HUES64 (cell line): Measurements from ENCODE around the gene KLK14.

ENCODE experiments used
- H3K27ac ChIP-seq: 2 replicates; pipeline ENCODE4 v1.7.0; 2013; ENCODE audit warnings: low read depth, low read length, inconsistent platforms
- H3K27me3 ChIP-seq: 2 replicates; pipeline ENCODE4 v1.6.1; 2013; ENCODE audit warnings: mild to moderate bottlenecking, low read length; ENCODE audit not compliant: insufficient read depth
- H3K36me3 ChIP-seq: 2 replicates; pipeline ENCODE4 v1.6.1; 2013; ENCODE audit warnings: mild to moderate bottlenecking, low read length; ENCODE audit not compliant: insufficient read depth
- H3K4me1 ChIP-seq: 2 replicates; pipeline ENCODE4 v1.6.1; 2013; ENCODE audit warnings: mild to moderate bottlenecking, low read length, moderate library complexity; ENCODE audit not compliant: insufficient read depth
- H3K4me3 ChIP-seq: 2 replicates; pipeline ENCODE4 v1.5.1; 2013; ENCODE audit warnings: mild to moderate bottlenecking, low read length, moderate library complexity
- H3K9ac ChIP-seq: 2 replicates; pipeline ENCODE4 v1.6.1; 2013; ENCODE audit warnings: mild to moderate bottlenecking, low read depth, low read length
- H3K9me3 ChIP-seq: 2 replicates; pipeline ENCODE4 v1.6.1; 2013; ENCODE audit warnings: low read depth, low read length; ENCODE audit not compliant: insufficient read depth
- WGBS: fragments of 150-250, 120-280 bp; methylation state at CpG from one replicate; pipeline ENCODE4 v1.1.7; 2013; ENCODE audit warnings: missing lambda C conversion rate; 5-methylcytosine and 5-hydroxymethylcytosine counted together

The KLK14 gene

DNA sequence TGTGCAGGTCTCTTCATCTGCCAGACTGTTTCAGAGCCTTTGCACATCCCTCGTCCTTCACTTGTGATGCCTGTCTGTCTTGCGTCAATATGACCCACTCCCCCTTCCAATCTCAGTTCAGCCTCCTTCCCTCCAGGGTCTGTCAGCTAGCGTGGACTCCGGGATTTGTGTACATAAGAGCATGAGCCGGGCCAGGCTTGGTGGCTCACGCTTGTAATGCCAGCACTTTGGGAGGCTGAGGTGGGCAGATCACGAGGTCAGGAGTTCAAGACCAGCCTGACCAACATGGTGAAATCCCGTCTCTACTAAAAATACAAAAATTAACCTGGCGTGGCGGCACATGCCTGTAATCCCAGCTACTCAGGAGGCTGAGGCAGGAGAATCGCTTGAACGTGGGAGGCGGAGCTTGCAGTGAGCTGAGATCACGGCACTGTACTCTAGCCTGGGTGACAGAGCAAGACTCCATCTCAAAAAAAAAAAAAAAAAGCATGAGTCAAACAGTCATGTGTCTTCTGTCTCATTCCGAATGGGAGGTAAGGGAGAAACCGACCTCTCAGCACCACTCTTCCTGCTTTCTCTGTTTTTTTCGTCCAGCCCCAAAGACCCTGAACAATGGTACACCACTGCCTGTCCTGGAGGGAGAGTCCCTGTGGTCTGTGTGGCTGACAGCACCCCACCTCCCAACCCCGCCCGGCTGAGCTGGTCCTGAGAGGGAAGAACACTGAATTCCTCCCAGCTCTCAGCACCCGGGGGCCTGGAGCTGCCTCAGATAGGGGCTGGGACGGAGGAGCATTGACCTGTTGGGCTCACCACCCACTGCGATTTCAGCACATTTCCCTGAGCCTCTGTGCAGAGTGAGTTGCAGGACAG is 39.7 kb upstream of the KLK14 start:
- 87% methylated on average over 22 of the region's 22 CpGs for WGBS
- H3K9me3 ChIP-seq = no peaks in the 10 kb centered on the region
- H3K36me3 ChIP-seq = no peaks in the 10 kb centered on the region
- H3K27ac ChIP-seq = no peak overlapping the region
- H3K4me1 ChIP-seq = 0 out of 2 replicates have a peak, but pooled peaks cover 3% of the 10 kb centered on the region
- no peak overlapping the region for H3K4me3 ChIP-seq
- H3K27me3 ChIP-seq = no peaks in the 10 kb centered on the region
- no peak overlapping the region for H3K9ac ChIP-seq

DNA sequence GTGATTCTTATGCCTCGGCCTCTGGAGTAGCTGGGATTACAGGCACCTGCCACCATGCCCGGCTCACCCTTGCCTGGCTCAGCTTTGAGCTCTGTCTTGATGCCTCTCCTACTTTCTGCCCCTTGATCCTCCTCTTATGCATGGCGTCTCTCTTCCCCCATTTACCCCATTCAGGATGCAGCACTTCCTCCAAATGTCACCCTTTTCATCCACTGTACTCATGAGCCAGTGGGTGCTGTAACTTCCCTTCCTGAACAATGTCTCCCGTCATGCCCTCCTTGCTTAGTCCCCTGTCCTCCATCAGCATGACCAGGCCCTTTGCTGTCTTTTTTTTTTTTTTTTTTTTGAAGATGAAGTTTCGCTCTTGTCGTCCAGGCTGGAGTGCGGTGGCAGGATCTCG is 38.6 kb upstream of the KLK14 start:
- WGBS = 94% methylated on average over 8 of the region's 8 CpGs
- Histone ChIP-seq H3K9ac (no peak overlapping the region), H3K27ac (no peak overlapping the region), H3K27me3 (no peaks in the 10 kb centered on the region), H3K9me3 (no peaks in the 10 kb centered on the region), H3K36me3 (no peaks in the 10 kb centered on the region), H3K4me1 (0 out of 2 replicates have a peak, but pooled peaks cover 3% of the 10 kb centered on the region), H3K4me3 (no peak overlapping the region)

DNA sequence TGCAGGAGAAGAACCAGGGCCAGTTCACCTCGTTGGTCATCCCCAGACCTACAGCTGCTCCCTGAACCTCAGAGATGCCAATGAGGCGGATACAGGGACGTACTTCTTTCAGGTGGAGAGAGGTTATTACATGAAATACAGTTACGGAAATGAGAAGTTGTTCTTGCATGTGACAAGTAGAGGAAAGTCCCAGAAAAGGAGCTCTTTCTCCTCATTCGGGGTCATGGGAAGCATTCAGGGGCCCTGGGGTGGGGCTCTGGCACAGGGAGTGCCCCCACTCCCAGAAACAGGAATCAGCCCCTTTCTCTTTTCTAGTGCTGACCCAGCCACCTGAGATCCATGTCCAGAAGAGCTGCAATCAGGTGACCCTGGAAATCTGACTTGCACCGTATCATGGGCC is 37.5 kb upstream of the KLK14 start:
- no peaks in the 10 kb centered on the region; the same call in 1 of the 2 replicates for H3K27me3 ChIP-seq
- no peaks in the 10 kb centered on the region for H3K9me3 ChIP-seq
- WGBS = 95% methylated on average over 6 of the region's 6 CpGs
- H3K36me3 ChIP-seq = no peaks in the 10 kb centered on the region
- H3K9ac ChIP-seq = no peak overlapping the region
- H3K4me1 ChIP-seq = 0 out of 2 replicates have a peak, but pooled peaks cover 3% of the 10 kb centered on the region
- no peak overlapping the region for H3K4me3 ChIP-seq
- H3K27ac ChIP-seq = no peak overlapping the region

DNA sequence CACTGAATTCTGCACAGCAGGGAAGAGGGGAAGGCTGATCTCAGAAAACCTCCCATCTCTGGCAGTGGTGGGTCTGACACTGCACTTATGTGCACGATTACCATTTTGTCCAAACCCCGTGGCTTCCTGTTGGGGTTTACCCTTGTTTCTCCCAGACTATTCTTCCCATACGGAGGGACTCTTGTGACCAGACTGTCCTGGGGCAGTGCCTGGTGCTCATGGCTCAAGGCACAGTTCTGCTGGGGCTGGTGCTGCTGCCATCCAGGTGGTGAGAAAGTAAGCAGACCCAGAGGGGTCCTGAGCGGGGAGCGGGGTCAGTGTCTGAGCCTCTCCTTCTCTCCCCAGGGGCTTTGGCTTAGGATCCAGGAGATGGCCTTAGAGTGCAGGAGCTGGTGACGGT is 36.9 kb upstream of the KLK14 start:
- no peak overlapping the region for H3K9ac ChIP-seq
- no peak overlapping the region for H3K27ac ChIP-seq
- H3K27me3 ChIP-seq = no peaks in the 10 kb centered on the region; the same call in 1 of the 2 replicates
- no peak overlapping the region for H3K4me3 ChIP-seq
- H3K36me3 ChIP-seq = no peaks in the 10 kb centered on the region
- H3K9me3 ChIP-seq = no peaks in the 10 kb centered on the region
- 0 out of 2 replicates have a peak, but pooled peaks cover 3% of the 10 kb centered on the region for H3K4me1 ChIP-seq
- WGBS = 94% methylated on average over 6 of the region's 6 CpGs

DNA sequence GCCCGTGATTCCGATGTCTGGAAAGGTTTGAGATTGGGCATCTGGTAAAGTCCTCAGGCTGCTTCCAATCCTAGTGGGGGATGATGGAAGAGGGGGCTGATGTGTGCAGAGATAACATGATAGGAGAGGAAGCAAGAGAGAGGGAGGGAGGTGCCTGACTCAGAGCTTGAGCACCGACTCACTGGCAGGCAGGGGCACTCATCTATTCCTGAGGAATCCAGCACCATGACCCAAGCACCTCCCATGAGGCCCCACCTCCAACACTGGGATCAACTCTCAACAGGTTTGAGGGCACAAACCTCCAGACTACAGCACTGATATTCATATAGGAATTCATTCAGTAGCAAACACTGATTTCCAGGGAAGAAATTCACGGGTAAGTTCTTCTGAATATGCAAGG is 36.4 kb upstream of the KLK14 start:
- WGBS = 81% methylated on average over 4 of the region's 4 CpGs
- no peaks in the 10 kb centered on the region; the same call in none of the 2 replicates for H3K27me3 ChIP-seq
- 0 out of 2 replicates have a peak, but pooled peaks cover 3% of the 10 kb centered on the region for H3K4me1 ChIP-seq
- no peaks in the 10 kb centered on the region for H3K36me3 ChIP-seq
- no peak overlapping the region for H3K9ac ChIP-seq
- no peaks in the 10 kb centered on the region for H3K9me3 ChIP-seq
- H3K27ac ChIP-seq = no peak overlapping the region
- no peak overlapping the region for H3K4me3 ChIP-seq

DNA sequence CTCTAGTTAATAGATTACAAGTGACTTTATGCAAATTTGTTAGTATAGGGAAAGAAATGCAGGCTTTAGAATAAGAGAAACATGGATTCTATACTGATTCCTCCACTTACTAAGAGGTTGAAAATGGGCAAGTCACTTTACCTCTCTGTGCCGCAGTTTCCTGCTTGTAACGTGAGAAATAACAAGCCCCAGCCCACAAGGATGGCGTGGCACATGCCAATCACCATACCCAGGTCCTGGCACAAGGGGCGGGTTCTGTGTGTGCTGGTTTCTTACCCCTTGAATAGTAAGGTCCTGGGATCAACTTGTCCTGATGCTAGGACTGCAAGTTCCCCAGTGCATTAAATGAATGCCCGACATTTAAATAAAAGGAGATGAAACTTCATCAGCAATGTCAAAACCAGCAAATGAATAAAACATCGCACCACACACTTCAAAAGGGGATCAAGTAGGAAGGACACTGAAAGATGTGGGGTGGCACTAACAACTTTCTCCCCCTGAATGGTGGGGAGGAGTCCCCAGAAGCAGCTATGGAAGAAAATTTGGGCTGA is 34.1 kb upstream of the KLK14 start:
- 79% methylated on average over 5 of the region's 6 CpGs for WGBS
- H3K27me3 ChIP-seq = peaks cover 4% of the 10 kb centered on the region

DNA sequence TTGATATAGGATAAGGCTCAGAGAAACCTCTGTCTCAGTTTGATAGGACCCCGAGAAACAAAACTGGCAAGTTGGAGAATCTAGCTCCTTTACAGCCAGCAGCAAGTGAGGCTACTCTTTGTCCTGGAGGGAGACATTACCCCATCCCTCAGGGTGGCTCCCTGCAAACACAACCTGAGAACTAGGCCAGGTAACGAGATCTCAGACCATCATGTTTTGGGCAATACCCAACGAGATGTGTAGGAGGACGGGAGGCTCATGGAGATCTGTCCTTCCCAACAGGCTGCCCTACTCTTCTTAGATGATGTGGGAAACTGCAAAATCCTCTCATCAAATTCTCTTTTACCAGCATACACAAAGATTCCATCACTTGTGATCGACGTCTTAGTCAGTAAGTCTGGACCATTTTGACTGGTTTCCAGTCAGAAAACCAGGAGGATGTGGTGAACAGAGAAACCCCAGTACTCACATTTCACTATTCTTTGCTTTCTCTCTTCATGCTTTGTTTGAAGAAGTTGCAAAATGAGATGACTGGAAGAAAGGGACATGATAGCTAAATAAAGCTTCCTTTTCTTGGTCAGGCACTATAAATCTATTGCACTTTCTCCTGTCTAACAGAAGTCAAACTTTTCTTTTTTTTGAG is 31.5 kb upstream of the KLK14 start:
- Histone ChIP-seq H3K9ac (no peak overlapping the region), H3K27ac (no peak overlapping the region), H3K4me3 (no peak overlapping the region), H3K4me1 (0 out of 2 replicates have a peak, but pooled peaks cover 1% of the 10 kb centered on the region), H3K9me3 (no peaks in the 10 kb centered on the region), H3K36me3 (no peaks in the 10 kb centered on the region), H3K27me3 (peaks cover 17% of the 10 kb centered on the region)
- WGBS = 89% methylated on average over 6 of the region's 6 CpGs

More for the DNA sequence above, 34.1 kb upstream of the KLK14 start:
- Histone ChIP-seq H3K4me1 (0 out of 2 replicates have a peak, but pooled peaks cover 3% of the 10 kb centered on the region), H3K4me3 (no peak overlapping the region), H3K27ac (no peak overlapping the region), H3K36me3 (no peaks in the 10 kb centered on the region), H3K9ac (no peak overlapping the region), H3K9me3 (no peaks in the 10 kb centered on the region)

DNA sequence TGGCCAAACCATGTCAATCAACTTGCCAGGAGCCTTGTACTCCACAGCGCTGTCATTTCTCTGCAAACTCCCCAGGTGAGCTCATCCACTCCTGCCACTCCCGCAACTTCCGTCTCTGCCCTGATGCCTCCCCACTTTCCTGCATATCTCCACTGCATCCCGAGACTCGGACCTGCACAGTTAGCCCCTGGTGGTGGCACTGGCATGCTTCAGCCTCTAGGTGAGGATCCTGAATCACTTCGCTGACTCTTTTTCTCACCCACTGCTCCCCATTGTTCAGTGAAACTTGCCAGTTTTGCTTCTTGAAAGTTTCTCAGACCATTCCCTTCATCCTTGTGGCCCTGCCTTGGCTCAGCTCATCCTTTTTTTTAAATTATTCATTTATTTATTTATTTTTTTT is 28.9 kb upstream of the KLK14 start:
- no peaks in the 10 kb centered on the region for H3K36me3 ChIP-seq
- H3K4me1 ChIP-seq = peaks cover 3% of the 10 kb centered on the region; the same call in 1 of the 2 replicates
- no peak overlapping the region for H3K4me3 ChIP-seq
- no peak overlapping the region for H3K9ac ChIP-seq
- 44% methylated on average over 6 of the region's 6 CpGs for WGBS
- no peak overlapping the region for H3K27ac ChIP-seq
- no peaks in the 10 kb centered on the region for H3K9me3 ChIP-seq
- peaks cover 17% of the 10 kb centered on the region for H3K27me3 ChIP-seq

DNA sequence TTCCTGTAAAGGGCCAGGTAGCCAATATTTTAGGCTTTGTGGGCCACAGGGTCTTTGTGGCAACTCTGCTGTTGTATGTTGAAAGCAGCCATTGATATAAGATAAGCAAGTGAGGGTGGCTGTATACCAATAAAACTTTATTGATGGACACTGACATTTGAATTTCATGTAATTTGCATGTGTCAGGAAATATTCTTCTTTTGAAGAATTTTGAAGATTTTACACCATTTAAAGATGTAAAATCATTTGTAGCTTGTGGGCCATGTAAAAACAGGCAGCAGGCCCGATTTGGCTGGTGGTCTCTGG is 27.9 kb upstream of the KLK14 start:
- Histone ChIP-seq H3K9ac (no peak overlapping the region), H3K4me3 (no peak overlapping the region), H3K9me3 (no peaks in the 10 kb centered on the region), H3K36me3 (no peaks in the 10 kb centered on the region), H3K4me1 (peaks cover 3% of the 10 kb centered on the region; the same call in 1 of the 2 replicates), H3K27ac (no peak overlapping the region), H3K27me3 (peaks cover 17% of the 10 kb centered on the region)
- WGBS = 67% methylated on average over 1 of the region's 1 CpG

DNA sequence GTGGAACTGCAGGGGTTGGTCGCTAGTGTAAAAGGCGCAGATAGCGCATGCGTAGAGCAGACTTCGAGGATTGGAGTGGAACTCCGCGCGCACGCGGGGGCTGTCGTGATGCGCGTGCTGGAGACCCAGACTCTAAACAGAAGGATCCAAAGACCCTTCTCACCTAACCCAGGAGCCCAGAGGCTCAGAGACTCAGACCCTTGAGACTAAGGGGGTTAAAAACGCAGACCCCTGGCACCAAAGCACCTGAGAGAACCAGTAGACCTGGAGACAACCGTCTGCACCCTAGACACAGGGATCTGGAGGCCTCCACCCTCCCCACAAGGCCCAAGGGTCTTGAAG is 26.1 kb upstream of the KLK14 start:
- Histone ChIP-seq H3K27me3 (peaks cover 17% of the 10 kb centered on the region; the same call in 1 of the 2 replicates), H3K9ac (no peak overlapping the region), H3K4me3 (peak overlapping the region; percentile 73), H3K9me3 (no peaks in the 10 kb centered on the region), H3K4me1 (peaks cover 3% of the 10 kb centered on the region; the same call in 1 of the 2 replicates), H3K27ac (no peak overlapping the region), H3K36me3 (no peaks in the 10 kb centered on the region)
- 5% methylated on average over 15 of the region's 15 CpGs for WGBS
